Central memory CD8-positive, alpha-beta T cell (primary cell): ENCODE measurements around the gene TBCK.

Experiments
- ATAC-seq: fragments of 150-1000 bp; cut with Tn5 transposase; replicated peaks from 2 replicates; pipeline ENCODE4 v1.10.0; 2022; ENCODE audit warnings: mild to moderate bottlenecking, moderate FRiP score, moderate number of reproducible peaks; ENCODE audit not compliant: poor library complexity, severe bottlenecking; ENCODE audit errors: extremely low read depth
- DNase-seq, 2 donors: peaks; one replicate each; pipeline ENCODE4 v3.0.0; 2021; ENCODE audit warnings: low spot score in 2 of 2
- H3K27ac Mint-ChIP-seq: one replicate; pipeline ENCODE4 v1.8.0; 2022; ENCODE audit warnings: low read depth, mild to moderate bottlenecking, moderate library complexity, mixed read lengths
- H3K27me3 Mint-ChIP-seq: one replicate; pipeline ENCODE4 v1.8.0; 2022; ENCODE audit warnings: mixed read lengths
- H3K36me3 Mint-ChIP-seq: one replicate; pipeline ENCODE4 v1.8.0; 2022; ENCODE audit warnings: mild to moderate bottlenecking, moderate library complexity, mixed read lengths; ENCODE audit not compliant: insufficient read depth
- H3K4me1 Mint-ChIP-seq: one replicate; pipeline ENCODE4 v1.8.0; 2022; ENCODE audit warnings: mixed read lengths
- H3K4me3 Mint-ChIP-seq: one replicate; pipeline ENCODE4 v1.8.0; 2022; ENCODE audit warnings: mild to moderate bottlenecking, moderate library complexity, mixed read lengths
- H3K9me3 Mint-ChIP-seq: one replicate; pipeline ENCODE4 v1.8.0; 2022; ENCODE audit warnings: mixed read lengths

Gene TBCK

DNA sequence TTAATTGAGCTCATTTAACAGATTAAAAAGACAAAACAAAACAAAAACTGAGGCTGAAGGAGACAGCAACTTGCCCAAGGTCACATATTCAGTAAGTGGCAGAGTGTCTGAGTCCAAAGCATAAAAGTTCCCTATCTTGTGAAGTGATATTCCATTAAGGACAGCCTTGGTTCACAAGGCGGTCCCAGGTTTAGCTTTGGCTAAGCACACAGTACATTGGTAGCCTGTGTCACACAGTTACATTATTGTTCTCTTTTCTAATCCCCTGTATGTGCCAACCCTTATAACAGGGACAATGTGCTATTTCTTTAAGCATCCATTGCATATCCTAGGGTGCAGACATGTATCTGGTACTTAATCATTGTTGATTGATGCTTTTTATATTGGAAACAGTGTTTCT is 280.8 kb downstream of the TBCK start:
- no peaks in the 10 kb centered on the region for H3K4me1 Mint-ChIP-seq
- no peak overlapping the region for H3K4me3 Mint-ChIP-seq
- H3K27me3 Mint-ChIP-seq = peaks cover 40% of the 10 kb centered on the region
- no peak overlapping the region for H3K27ac Mint-ChIP-seq
- no peaks in the 10 kb centered on the region for H3K36me3 Mint-ChIP-seq
- ATAC-seq (no peak), DNase-seq (no peak)
- H3K9me3 Mint-ChIP-seq = no peaks in the 10 kb centered on the region

DNA sequence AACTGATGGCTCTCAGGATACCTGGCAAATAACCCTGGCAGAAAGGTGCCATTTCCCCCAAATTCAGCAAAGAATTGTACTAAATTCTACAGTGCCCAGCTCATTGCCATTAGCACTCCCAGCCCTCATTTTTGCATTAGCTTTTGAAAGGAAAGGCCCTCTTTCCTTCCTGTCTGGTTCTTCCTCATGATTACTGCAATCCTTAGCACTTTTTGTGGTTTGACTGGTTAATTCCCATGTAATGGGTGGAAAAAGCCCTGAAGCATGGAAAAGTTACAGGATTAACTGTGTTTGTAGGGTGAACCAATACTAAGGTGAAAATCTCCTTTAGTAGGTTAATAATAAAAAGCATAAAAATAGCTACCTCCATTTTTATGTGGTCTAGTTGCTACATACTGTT is 281.3 kb downstream of the TBCK start:
- no peak overlapping the region for H3K27ac Mint-ChIP-seq

DNA sequence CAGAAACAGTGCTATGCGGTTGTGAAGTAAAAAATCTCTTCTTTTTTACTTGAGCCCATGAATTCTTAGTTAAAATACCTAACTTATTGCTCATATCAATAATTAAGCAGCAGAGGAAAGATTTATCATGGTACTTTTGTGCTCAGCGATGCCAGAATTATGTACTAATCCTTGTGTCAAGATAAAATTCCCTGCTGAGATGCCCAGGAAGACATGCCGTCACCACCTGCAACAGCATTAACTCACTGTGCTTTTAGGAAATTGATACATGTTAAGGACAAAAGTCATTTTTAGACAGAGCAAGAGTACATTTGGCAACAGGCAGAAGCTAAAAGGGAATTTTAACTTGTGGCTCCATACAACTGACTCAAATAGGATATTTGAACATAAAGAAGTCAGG is 281.8 kb downstream of the TBCK start:
- ATAC-seq (no peak), DNase-seq (no peak)
- no peaks in the 10 kb centered on the region for H3K4me1 Mint-ChIP-seq
- no peak overlapping the region for H3K4me3 Mint-ChIP-seq
- no peaks in the 10 kb centered on the region for H3K9me3 Mint-ChIP-seq
- no peak overlapping the region for H3K27ac Mint-ChIP-seq
- peaks cover 40% of the 10 kb centered on the region for H3K27me3 Mint-ChIP-seq
- H3K36me3 Mint-ChIP-seq = no peaks in the 10 kb centered on the region

More for the DNA sequence above, 281.3 kb downstream of the TBCK start:
- H3K4me1 Mint-ChIP-seq = no peaks in the 10 kb centered on the region
- no peak overlapping the region for H3K4me3 Mint-ChIP-seq
- no peak for DNase-seq
- no peaks in the 10 kb centered on the region for H3K9me3 Mint-ChIP-seq
- ATAC-seq = no peak
- H3K36me3 Mint-ChIP-seq = no peaks in the 10 kb centered on the region
- H3K27me3 Mint-ChIP-seq = peaks cover 40% of the 10 kb centered on the region

DNA sequence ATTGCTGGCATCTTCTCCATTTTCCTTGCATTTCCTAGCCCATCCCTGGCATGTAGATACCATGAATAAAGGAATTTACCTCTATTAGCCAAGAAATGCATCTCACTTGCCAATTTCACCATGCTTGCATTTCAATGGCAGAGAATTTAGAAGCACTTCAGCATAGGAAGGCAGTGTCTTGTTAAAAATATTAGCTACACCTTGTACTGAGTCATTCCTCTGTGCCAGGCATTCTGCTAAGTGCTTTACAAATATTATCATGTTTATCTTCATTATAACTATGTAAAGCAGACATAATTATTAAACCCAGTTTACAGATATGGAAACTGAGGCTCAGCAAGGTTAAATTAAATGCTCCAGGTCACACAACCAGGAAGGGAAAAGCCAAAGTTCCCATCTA is 282.5 kb downstream of the TBCK start:
- no peaks in the 10 kb centered on the region for H3K4me1 Mint-ChIP-seq
- no peaks in the 10 kb centered on the region for H3K36me3 Mint-ChIP-seq
- no peak for DNase-seq
- peaks cover 40% of the 10 kb centered on the region for H3K27me3 Mint-ChIP-seq
- H3K9me3 Mint-ChIP-seq = no peaks in the 10 kb centered on the region
- ATAC-seq = no peak
- H3K27ac Mint-ChIP-seq = no peak overlapping the region
- H3K4me3 Mint-ChIP-seq = no peak overlapping the region

DNA sequence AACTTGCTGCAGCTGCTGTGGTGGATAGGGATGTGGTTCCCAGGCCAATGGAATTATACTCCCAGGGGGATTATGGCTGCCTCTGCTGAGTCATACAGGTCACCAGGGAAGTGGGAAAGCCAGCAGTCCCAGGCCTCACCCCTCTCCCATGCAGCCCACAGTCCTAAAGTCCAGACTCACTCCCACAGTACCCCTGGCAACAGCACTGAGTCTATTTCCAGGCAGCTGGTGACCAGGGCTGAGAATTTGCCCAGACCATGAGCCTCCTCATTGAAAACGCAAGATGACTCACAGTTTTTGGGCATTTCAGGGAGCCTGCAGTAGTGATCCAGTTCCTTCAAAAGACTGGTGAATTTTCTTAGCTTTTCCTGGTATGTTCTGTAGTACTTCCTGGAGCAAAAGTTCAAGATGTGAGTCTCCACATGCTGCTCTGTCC is 283.1 kb downstream of the TBCK start:
- no peaks in the 10 kb centered on the region for H3K4me1 Mint-ChIP-seq
- ATAC-seq (no peak), DNase-seq (no peak)
- no peak overlapping the region for H3K4me3 Mint-ChIP-seq
- H3K9me3 Mint-ChIP-seq = no peaks in the 10 kb centered on the region
- peaks cover 40% of the 10 kb centered on the region for H3K27me3 Mint-ChIP-seq
- no peak overlapping the region for H3K27ac Mint-ChIP-seq
- H3K36me3 Mint-ChIP-seq = no peaks in the 10 kb centered on the region

DNA sequence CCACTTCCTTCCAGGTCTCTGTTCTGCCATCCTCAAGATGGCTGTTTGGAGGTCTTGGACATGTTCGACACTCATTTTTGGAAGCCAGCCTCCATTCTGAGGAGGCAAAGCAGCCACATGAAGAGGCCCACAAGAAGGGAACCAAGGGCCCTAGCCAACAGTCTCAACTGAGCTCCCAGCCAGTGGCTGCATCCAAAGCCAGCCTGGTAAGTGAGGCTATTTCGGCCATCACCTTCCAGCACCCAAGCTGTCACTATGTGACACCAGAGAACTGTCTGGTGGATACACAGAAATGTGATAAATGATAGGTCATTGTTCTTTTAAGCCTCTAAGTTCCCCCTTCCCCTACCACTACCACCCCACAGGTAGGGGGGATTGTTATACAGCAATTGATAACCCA is 293.6 kb downstream of the TBCK start:
- no peaks in the 10 kb centered on the region for H3K9me3 Mint-ChIP-seq
- H3K36me3 Mint-ChIP-seq = no peaks in the 10 kb centered on the region
- no peak overlapping the region for H3K27ac Mint-ChIP-seq
- H3K4me1 Mint-ChIP-seq = no peaks in the 10 kb centered on the region
- ATAC-seq (no peak), DNase-seq (no peak)
- no peaks in the 10 kb centered on the region for H3K27me3 Mint-ChIP-seq
- H3K4me3 Mint-ChIP-seq = no peak overlapping the region

DNA sequence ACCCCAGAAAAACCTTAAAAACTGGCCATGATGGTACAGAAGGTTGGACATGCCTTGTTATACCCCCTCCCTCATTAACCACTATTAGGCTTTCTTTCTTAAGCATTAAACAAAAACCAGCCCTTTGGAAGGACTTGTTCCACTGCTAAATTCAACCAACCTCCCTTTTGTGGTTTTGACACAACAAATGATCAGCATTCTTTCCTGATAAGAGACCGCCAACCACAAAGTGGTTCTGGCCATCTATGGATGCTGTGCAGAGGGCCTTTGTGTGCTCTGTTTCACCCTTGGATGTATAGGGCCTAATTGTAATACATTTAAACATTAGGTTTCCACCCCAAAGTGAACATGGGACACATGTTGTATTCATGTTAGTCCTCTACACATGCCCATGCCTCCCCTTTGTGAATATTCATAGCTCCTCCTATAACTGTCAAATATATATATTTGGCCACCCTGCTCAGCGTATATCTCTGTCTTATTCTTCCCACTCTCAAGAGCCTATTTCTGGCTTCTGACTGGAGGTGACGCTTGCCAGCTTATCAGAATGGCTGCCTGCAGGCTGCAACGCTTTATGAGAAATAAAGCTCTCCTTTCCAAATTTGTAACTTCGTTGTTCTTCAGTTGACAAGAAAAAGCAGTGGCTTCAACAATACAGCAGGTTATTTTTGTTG is 294.1 kb downstream of the TBCK start:
- Mint-ChIP-seq H3K4me3 (no peak overlapping the region), H3K4me1 (no peaks in the 10 kb centered on the region), H3K27me3 (no peaks in the 10 kb centered on the region), H3K9me3 (no peaks in the 10 kb centered on the region), H3K27ac (no peak overlapping the region), H3K36me3 (no peaks in the 10 kb centered on the region)
- DNase-seq = no peak
- ATAC-seq = no peak

DNA sequence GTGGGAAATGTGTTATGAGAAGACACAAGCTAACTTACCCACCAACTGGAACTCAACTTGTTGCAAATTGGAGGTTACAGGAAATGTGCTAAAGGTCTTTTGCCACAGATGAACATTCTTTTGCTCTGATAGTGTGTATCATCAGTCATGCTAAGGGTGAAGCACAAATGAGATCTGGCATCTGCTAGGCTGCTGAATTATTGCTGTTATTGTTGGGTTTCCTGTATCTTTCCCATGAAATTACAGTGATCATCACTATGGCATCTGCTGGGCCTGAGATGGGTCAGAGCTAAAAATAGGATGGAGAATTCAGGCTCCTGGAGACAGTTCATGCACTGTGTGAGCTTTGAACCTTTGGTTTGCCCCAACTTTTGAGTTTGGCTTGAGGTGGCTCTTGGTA is 296.2 kb downstream of the TBCK start:
- H3K27me3 Mint-ChIP-seq = peaks cover 4% of the 10 kb centered on the region
- DNase-seq = no peak
- no peak for ATAC-seq
- H3K27ac Mint-ChIP-seq = no peak overlapping the region
- H3K4me3 Mint-ChIP-seq = no peak overlapping the region
- no peaks in the 10 kb centered on the region for H3K36me3 Mint-ChIP-seq
- H3K4me1 Mint-ChIP-seq = no peaks in the 10 kb centered on the region
- peaks cover 7% of the 10 kb centered on the region for H3K9me3 Mint-ChIP-seq

DNA sequence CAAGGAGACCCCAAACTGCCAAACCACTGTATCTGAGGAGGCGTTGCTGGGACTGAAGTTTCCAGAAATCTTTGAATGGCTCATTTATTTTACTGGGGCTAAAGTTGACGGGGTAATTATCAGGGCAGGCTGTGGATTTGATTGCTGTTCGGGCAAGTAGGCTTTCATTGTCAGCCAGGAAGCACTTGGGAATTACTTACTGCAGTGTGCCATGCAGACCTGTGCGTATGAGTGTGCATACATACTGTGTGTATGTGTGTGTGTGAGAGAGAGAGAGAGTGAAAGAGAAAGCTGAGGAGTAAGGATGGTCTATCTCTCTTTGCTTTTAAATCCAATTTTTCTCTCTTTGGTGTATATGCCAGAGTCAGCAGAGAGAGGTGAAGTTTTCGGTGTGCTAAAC is 298.0 kb downstream of the TBCK start:
- Mint-ChIP-seq H3K4me3 (no peak overlapping the region), H3K27me3 (peaks cover 11% of the 10 kb centered on the region), H3K9me3 (peaks cover 13% of the 10 kb centered on the region), H3K27ac (no peak overlapping the region), H3K36me3 (no peaks in the 10 kb centered on the region), H3K4me1 (no peaks in the 10 kb centered on the region)
- no peak for DNase-seq
- ATAC-seq = no peak

DNA sequence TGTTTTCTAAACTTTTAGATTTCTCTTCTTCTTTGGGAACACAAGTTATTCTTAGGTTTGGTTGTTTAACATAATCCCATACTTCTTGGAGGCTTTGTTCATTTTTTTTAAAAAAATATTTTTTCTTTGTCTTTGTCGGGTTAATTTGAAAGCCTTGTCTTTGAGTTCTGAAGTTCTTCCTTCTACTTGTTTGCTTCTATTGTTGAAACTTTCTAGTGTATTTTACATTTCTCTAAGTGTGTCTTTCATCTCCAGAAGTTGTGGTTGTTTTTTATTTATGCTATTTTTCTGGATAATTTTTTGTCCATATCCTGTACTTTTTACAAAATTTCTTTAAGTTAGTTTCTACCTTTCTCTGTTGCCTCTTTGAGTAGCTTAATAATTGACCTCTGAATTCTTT is 304.6 kb downstream of the TBCK start:
- Mint-ChIP-seq H3K27me3 (peaks cover 11% of the 10 kb centered on the region), H3K36me3 (no peaks in the 10 kb centered on the region)
- ATAC-seq = no peak

DNA sequence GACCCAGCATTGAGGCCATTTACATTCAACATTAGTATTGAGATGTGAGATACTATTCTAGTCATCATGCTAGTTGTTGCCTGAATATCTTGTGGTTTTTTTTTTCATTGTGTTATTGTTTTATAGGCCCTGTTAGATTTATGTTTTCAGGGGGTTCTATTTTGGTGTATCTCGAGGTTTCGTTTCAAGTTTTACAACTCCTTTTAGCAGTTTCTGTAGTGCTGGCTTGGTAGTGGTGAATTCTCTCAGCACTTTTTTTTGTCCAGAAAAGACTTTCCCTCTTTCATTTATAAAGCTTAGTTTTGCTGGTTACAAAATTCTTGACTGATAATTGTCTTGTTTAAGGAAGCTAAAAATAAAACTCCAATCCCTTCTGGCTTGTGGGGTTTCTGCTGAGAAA is 305.2 kb downstream of the TBCK start:
- DNase-seq (no peak), ATAC-seq (no peak)
- Mint-ChIP-seq H3K9me3 (peaks cover 19% of the 10 kb centered on the region), H3K27ac (no peak overlapping the region), H3K36me3 (no peaks in the 10 kb centered on the region), H3K27me3 (peaks cover 11% of the 10 kb centered on the region), H3K4me1 (no peaks in the 10 kb centered on the region), H3K4me3 (no peak overlapping the region)

More for the DNA sequence above, 304.6 kb downstream of the TBCK start:
- Mint-ChIP-seq H3K9me3 (peaks cover 19% of the 10 kb centered on the region), H3K4me1 (no peaks in the 10 kb centered on the region), H3K27ac (no peak overlapping the region), H3K4me3 (no peak overlapping the region)
- DNase-seq = no peak

DNA sequence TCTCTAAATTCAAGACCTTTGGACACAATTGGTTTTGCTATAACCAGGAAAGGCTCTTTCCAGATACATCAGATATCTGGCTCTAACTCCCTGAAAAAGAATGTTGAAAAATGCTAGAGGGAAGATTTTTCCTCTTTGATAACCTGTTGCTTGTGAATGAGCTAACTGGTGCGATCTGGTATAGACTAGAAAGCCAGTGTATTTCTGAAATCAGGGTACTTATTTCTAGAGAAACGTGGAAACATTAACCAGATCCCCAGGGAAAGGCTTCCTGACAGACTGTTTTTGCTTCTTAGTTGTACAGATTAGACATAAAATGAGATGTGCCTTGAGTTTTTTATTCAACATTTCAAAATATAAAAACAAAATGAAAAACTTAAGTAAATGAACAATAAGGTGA is 313.0 kb downstream of the TBCK start:
- no peaks in the 10 kb centered on the region for H3K27me3 Mint-ChIP-seq
- H3K9me3 Mint-ChIP-seq = no peaks in the 10 kb centered on the region
- DNase-seq (no peak), ATAC-seq (no peak)
- H3K4me1 Mint-ChIP-seq = no peaks in the 10 kb centered on the region
- H3K27ac Mint-ChIP-seq = no peak overlapping the region
- no peak overlapping the region for H3K4me3 Mint-ChIP-seq
- no peaks in the 10 kb centered on the region for H3K36me3 Mint-ChIP-seq

DNA sequence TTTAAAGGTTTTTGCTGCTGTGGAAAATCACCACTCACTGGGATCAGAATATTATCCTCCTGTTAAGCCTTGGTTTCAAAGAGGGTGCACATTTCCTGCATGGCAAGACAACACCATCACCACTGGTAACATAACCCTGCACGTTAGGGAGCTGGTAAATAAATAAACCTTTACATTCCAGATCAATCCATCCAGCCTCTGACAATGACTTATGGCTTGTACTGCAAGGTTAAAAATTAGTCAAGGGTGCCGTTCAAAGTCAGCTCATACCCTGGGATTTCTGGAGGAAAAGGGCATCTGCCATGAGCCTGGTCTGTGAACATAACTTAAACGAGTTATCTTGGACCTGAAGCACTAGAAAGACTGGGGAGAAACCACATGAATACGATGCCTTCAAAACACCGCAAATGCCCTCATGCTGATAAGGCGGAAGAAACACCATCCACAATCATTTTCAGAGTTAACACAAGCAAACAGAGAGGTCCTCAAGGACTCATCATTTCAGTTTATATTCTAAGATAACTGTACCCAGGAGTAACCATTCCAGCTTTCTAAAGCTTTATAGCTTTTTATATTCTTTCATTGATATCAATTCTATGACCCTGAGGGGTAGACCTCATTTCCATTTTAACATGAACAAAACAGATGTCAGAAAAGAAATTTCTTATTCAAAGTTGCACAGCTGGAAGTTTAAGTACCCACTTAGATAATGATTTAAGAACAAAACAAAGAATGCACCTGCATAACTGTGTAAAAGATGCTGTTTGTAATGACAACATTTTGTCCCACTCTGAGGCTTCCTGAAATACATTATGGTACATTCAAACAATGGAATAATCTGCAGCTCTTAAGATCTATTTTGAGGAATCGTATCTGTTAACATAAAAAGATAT is 317.6 kb downstream of the TBCK start:
- peaks cover 6% of the 10 kb centered on the region for H3K9me3 Mint-ChIP-seq
- ATAC-seq (no peak), DNase-seq (no peak)
- no peaks in the 10 kb centered on the region for H3K4me1 Mint-ChIP-seq
- no peaks in the 10 kb centered on the region for H3K36me3 Mint-ChIP-seq
- H3K27me3 Mint-ChIP-seq = peaks cover 10% of the 10 kb centered on the region
- no peak overlapping the region for H3K27ac Mint-ChIP-seq
- H3K4me3 Mint-ChIP-seq = no peak overlapping the region
